PFSK-1 (cell line): ENCODE data around the gene RERE.

ENCODE experiments used
- FOXP2 ChIP-seq: optimal IDR thresholded peaks from 2 replicates; pipeline ENCODE3; 2011; ENCODE audit warnings: borderline replicate concordance, control low read depth, inconsistent platforms; ENCODE audit not compliant: insufficient read depth; ENCODE audit errors: extremely low read length, extremely low read depth
- POLR2AphosphoS5 ChIP-seq: IDR thresholded peaks from 2 replicates; pipeline ENCODE4 v1.6.1; 2012; ENCODE audit warnings: low read depth, mild to moderate bottlenecking, control low read depth, low read length, moderate library complexity
- REST ChIP-seq, 2 experiments: IDR thresholded peaks; 2 replicates each; pipeline versions ENCODE4 v1.6.1 to v1.8.0; 2011 to 2012; ENCODE audit warnings: low read depth in 2 of 2, low read length in 2 of 2, control low read depth in 1 of 2, inconsistent platforms in 1 of 2, mild to moderate bottlenecking in 1 of 2, moderate library complexity in 1 of 2; ENCODE audit not compliant: insufficient read depth in 1 of 2
- SIN3A ChIP-seq: IDR thresholded peaks from 2 replicates; pipeline ENCODE4 v1.6.1; 2012; ENCODE audit warnings: mild to moderate bottlenecking, low read length, moderate library complexity, borderline replicate concordance; ENCODE audit not compliant: insufficient read depth
- TAF1 ChIP-seq: IDR thresholded peaks from 2 replicates; pipeline ENCODE4 v1.6.1; 2012; ENCODE audit warnings: low read length, control low read depth, borderline replicate concordance; ENCODE audit not compliant: insufficient read depth

Gene RERE

GRCh38 chr1:8404460-8405370 is 412.7 kb downstream of the RERE start:
- no peak for TF ChIP-seq TAF1
- no peak for TF ChIP-seq REST (IDR thresholded peaks at IDR 0.05; ENCODE audit: insufficient read depth in 1 of 2, low read depth in 2 of 2, low read length in 2 of 2)
- no peak for TF ChIP-seq SIN3A
- no peak for TF ChIP-seq FOXP2
- no peak for TF ChIP-seq POLR2AphosphoS5

GRCh38 chr1:8402109-8402710 is 415.2 kb downstream of the RERE start:
- TF ChIP-seq REST (IDR thresholded peaks at IDR 0.05; ENCODE audit: insufficient read depth in 1 of 2, low read depth in 2 of 2, low read length in 2 of 2) (no peak), POLR2AphosphoS5 (no peak), FOXP2 (no peak), SIN3A (no peak), TAF1 (no peak)

GRCh38 chr1:8398677-8399076 is 418.8 kb downstream of the RERE start:
- no peak for TF ChIP-seq REST (IDR thresholded peaks at IDR 0.05; ENCODE audit: insufficient read depth in 1 of 2, low read depth in 2 of 2, low read length in 2 of 2)
- TF ChIP-seq POLR2AphosphoS5 = no peak
- no peak for TF ChIP-seq SIN3A
- TF ChIP-seq TAF1 = no peak
- no peak for TF ChIP-seq FOXP2

- no peak for TF ChIP-seq REST (IDR thresholded peaks at IDR 0.05; ENCODE audit: insufficient read depth in 1 of 2, low read depth in 2 of 2, low read length in 2 of 2)
- no peak for TF ChIP-seq FOXP2
- no peak for TF ChIP-seq TAF1
- TF ChIP-seq POLR2AphosphoS5 = no peak
Measured at GRCh38 chr1:8398086-8398485, 419.4 kb downstream of the RERE start.
